IgD-negative memory B cell (primary cell): Measurements from ENCODE around the gene EID3. TPM values are rescaled to one million over a fixed set of nuclear protein-coding genes. Genes with fewer than 3 reads are reported as not detected.
A peak's percentile ranks its signal among the peaks of the same experiment; 100 is the strongest.
"Not testable (repeated sequence)": the region's sequence is repeated elsewhere in the genome, so short reads cannot be mapped to it uniquely, and the experiment has no call there.

ENCODE experiments used
- H3K27ac Mint-ChIP-seq, 3 donors: one replicate each; pipeline ENCODE4 v1.8.0; 2020 to 2022; ENCODE audit warnings: mild to moderate bottlenecking in 3 of 3, mixed read lengths in 3 of 3, moderate library complexity in 1 of 3
- H3K27me3 Mint-ChIP-seq: one replicate; pipeline ENCODE4 v1.8.0; 2021; ENCODE audit warnings: mixed read lengths
- H3K36me3 Mint-ChIP-seq: one replicate; pipeline ENCODE4 v1.8.0; 2020; ENCODE audit warnings: mild to moderate bottlenecking, mixed read lengths
- H3K4me1 Mint-ChIP-seq, 3 donors: one replicate each; pipeline ENCODE4 v1.8.0; 2020 to 2022; ENCODE audit warnings: mixed read lengths in 3 of 3, mild to moderate bottlenecking in 1 of 3
- H3K4me3 Mint-ChIP-seq, 4 donors: one replicate each; pipeline ENCODE4 v1.8.0; 2020 to 2022; ENCODE audit warnings: mild to moderate bottlenecking in 4 of 4, mixed read lengths in 4 of 4, moderate library complexity in 3 of 4
- H3K9me3 Mint-ChIP-seq, 3 donors: one replicate each; pipeline ENCODE4 v1.8.0; 2020 to 2021; ENCODE audit warnings: mixed read lengths in 3 of 3, mild to moderate bottlenecking in 1 of 3
- polyA plus RNA-seq: library from polyadenylated mRNA; unstranded; fragments of 300-500 nt; fragmentation: Illumina TruSeq; gene quantifications from one replicate; pipeline ENCODE4 v1.2.3, GENCODE V29; 2021

EID3 gene
- polyA plus RNA-seq, 1 donor from 2014 or later = 4.9 TPM

GRCh38 chr12:104314242-104314614 lies 10.7 kb downstream of the EID3 start:
- H3K4me1 Mint-ChIP-seq = peaks cover under 1 to 6% (median 2%) of the 10 kb centered on the region in 3 donors

GRCh38 chr12:104315326-104316224 lies 12.0 kb downstream of the EID3 start:
- H3K4me3 Mint-ChIP-seq = no peak overlapping the region
- H3K9me3 Mint-ChIP-seq = no peaks in the 10 kb centered on the region
- peak overlapping the region in 1 of 3 donors; percentile 1 for H3K27ac Mint-ChIP-seq
- H3K27me3 Mint-ChIP-seq = no peaks in the 10 kb centered on the region
- H3K4me1 Mint-ChIP-seq = peaks cover 0 to 6% (median 0%) of the 10 kb centered on the region in 3 donors
- H3K36me3 Mint-ChIP-seq = peaks cover 8% of the 10 kb centered on the region

More at GRCh38 chr12:104314242-104314614, 10.7 kb downstream of the EID3 start:
- Mint-ChIP-seq H3K9me3 (no peaks in the 10 kb centered on the region), H3K36me3 (peaks cover 8% of the 10 kb centered on the region), H3K27ac (no peak overlapping the region), H3K27me3 (no peaks in the 10 kb centered on the region), H3K4me3 (no peak overlapping the region)

- Mint-ChIP-seq H3K27ac (no peak overlapping the region), H3K36me3 (peaks cover 9% of the 10 kb centered on the region), H3K27me3 (no peaks in the 10 kb centered on the region), H3K4me3 (no peak overlapping the region), H3K9me3 (no peaks in the 10 kb centered on the region), H3K4me1 (peaks cover 0 to 6% (median 0%) of the 10 kb centered on the region in 3 donors)
Measured at GRCh38 chr12:104316936-104317335, 13.4 kb downstream of the EID3 start.

- Mint-ChIP-seq H3K4me3 (no peak overlapping the region), H3K9me3 (no peaks in the 10 kb centered on the region), H3K27me3 (no peaks in the 10 kb centered on the region), H3K36me3 (peaks cover 10% of the 10 kb centered on the region), H3K27ac (no peak overlapping the region), H3K4me1 (peaks cover 0 to 6% (median 0%) of the 10 kb centered on the region in 3 donors)
Measured at GRCh38 chr12:104317538-104318210, 14.1 kb downstream of the EID3 start.

GRCh38 chr12:104319028-104319427 lies 15.5 kb downstream of the EID3 start:
- Mint-ChIP-seq H3K4me1 (peaks cover 0 to 6% (median 0%) of the 10 kb centered on the region in 3 donors), H3K27ac (no peak overlapping the region), H3K36me3 (peaks cover 11% of the 10 kb centered on the region)

GRCh38 chr12:104319918-104320626 lies 16.5 kb downstream of the EID3 start:
- no peaks in the 10 kb centered on the region for H3K27me3 Mint-ChIP-seq
- H3K4me3 Mint-ChIP-seq = no peak overlapping the region
- no peak overlapping the region for H3K27ac Mint-ChIP-seq
- peaks cover 13% of the 10 kb centered on the region for H3K36me3 Mint-ChIP-seq
- no peaks in the 10 kb centered on the region for H3K9me3 Mint-ChIP-seq
- H3K4me1 Mint-ChIP-seq = peaks cover 0 to 6% (median 0%) of the 10 kb centered on the region in 3 donors

More at GRCh38 chr12:104319028-104319427, 15.5 kb downstream of the EID3 start:
- Mint-ChIP-seq H3K4me3 (no peak overlapping the region), H3K9me3 (no peaks in the 10 kb centered on the region), H3K27me3 (no peaks in the 10 kb centered on the region)

- no peak overlapping the region for H3K4me3 Mint-ChIP-seq
- peaks cover 0 to under 1% (median 0%) of the 10 kb centered on the region in 3 donors for H3K4me1 Mint-ChIP-seq
- no peak overlapping the region for H3K27ac Mint-ChIP-seq
- H3K27me3 Mint-ChIP-seq = no peaks in the 10 kb centered on the region
- peaks cover 8% of the 10 kb centered on the region for H3K36me3 Mint-ChIP-seq
- H3K9me3 Mint-ChIP-seq = no peaks in the 10 kb centered on the region
Measured at GRCh38 chr12:104320627-104321024, 17.1 kb downstream of the EID3 start.

- no peaks in the 10 kb centered on the region for H3K27me3 Mint-ChIP-seq
- peaks cover 7% of the 10 kb centered on the region for H3K36me3 Mint-ChIP-seq
- no peak overlapping the region for H3K4me3 Mint-ChIP-seq
- H3K27ac Mint-ChIP-seq = no peak overlapping the region
- H3K4me1 Mint-ChIP-seq = no peaks in the 10 kb centered on the region
- no peaks in the 10 kb centered on the region for H3K9me3 Mint-ChIP-seq
Measured at GRCh38 chr12:104321949-104322348, 18.4 kb downstream of the EID3 start.

GRCh38 chr12:104322533-104322932 lies 19.0 kb downstream of the EID3 start:
- H3K36me3 Mint-ChIP-seq, H3K9me3 Mint-ChIP-seq, H3K4me3 Mint-ChIP-seq, H3K27ac Mint-ChIP-seq, H3K27me3 Mint-ChIP-seq, H3K4me1 Mint-ChIP-seq: not testable (repeated sequence)

- no peak overlapping the region for H3K27ac Mint-ChIP-seq
Measured at GRCh38 chr12:104323899-104324298, 20.4 kb downstream of the EID3 start.

GRCh38 chr12:104328278-104328677 lies 24.7 kb downstream of the EID3 start:
- not testable (repeated sequence) for H3K27ac Mint-ChIP-seq, H3K36me3 Mint-ChIP-seq, H3K27me3 Mint-ChIP-seq, H3K9me3 Mint-ChIP-seq, H3K4me1 Mint-ChIP-seq, H3K4me3 Mint-ChIP-seq

More at GRCh38 chr12:104323899-104324298, 20.4 kb downstream of the EID3 start:
- Mint-ChIP-seq H3K9me3 (no peaks in the 10 kb centered on the region), H3K4me3 (no peak overlapping the region), H3K27me3 (no peaks in the 10 kb centered on the region), H3K4me1 (no peaks in the 10 kb centered on the region), H3K36me3 (peaks cover 10% of the 10 kb centered on the region)

- no peaks in the 10 kb centered on the region for H3K4me1 Mint-ChIP-seq
- H3K9me3 Mint-ChIP-seq = no peaks in the 10 kb centered on the region
- no peaks in the 10 kb centered on the region for H3K27me3 Mint-ChIP-seq
- H3K4me3 Mint-ChIP-seq = no peak overlapping the region
- peaks cover 8% of the 10 kb centered on the region for H3K36me3 Mint-ChIP-seq
- no peak overlapping the region for H3K27ac Mint-ChIP-seq
Measured at GRCh38 chr12:104328790-104329189, 25.3 kb downstream of the EID3 start.

GRCh38 chr12:104329707-104330532 lies 26.4 kb downstream of the EID3 start:
- H3K36me3 Mint-ChIP-seq = peaks cover 4% of the 10 kb centered on the region

GRCh38 chr12:104331376-104331775 lies 27.8 kb downstream of the EID3 start:
- Mint-ChIP-seq H3K27ac (no peak overlapping the region), H3K4me3 (no peak overlapping the region), H3K4me1 (no peaks in the 10 kb centered on the region), H3K9me3 (no peaks in the 10 kb centered on the region), H3K27me3 (no peaks in the 10 kb centered on the region), H3K36me3 (peaks cover 4% of the 10 kb centered on the region)

More at GRCh38 chr12:104329707-104330532, 26.4 kb downstream of the EID3 start:
- no peaks in the 10 kb centered on the region for H3K27me3 Mint-ChIP-seq
- H3K4me1 Mint-ChIP-seq = no peaks in the 10 kb centered on the region
- no peaks in the 10 kb centered on the region for H3K9me3 Mint-ChIP-seq
- H3K27ac Mint-ChIP-seq = peak overlapping the region in 1 of 3 donors; percentile 13
- peak overlapping the region in 1 of 4 donors; percentile 8 for H3K4me3 Mint-ChIP-seq
